Testis (tissue), 3 donors: ENCODE results near the gene USP43. TPM values are rescaled to one million over a fixed set of nuclear protein-coding genes. Genes with fewer than 3 reads are reported as not detected.

Experiments used
- DNase-seq: peaks from one replicate; pipeline ENCODE4 v3.0.0-alpha.2; 2019
- H3K27ac ChIP-seq, 2 donors: fragments of 200-600 bp; sonication (generic); one replicate each; pipeline ENCODE4 v1.5.1; 2019
- H3K27me3 ChIP-seq: fragments of 200-600 bp; sonication (generic); one replicate; pipeline ENCODE4 v1.5.1; 2019
- H3K36me3 ChIP-seq: fragments of 200-600 bp; sonication (generic); one replicate; pipeline ENCODE4 v1.5.1; 2017; ENCODE audit warnings: low read depth; ENCODE audit errors: missing control alignments
- H3K4me1 ChIP-seq: fragments of 200-600 bp; sonication (generic); one replicate; pipeline ENCODE4 v1.5.1; 2019
- H3K4me3 ChIP-seq, 2 donors: fragments of 200-600 bp; sonication (generic); one replicate each; pipeline ENCODE4 v1.5.1; 2017 to 2019
- H3K9me3 ChIP-seq: fragments of 200-600 bp; sonication (generic); one replicate; pipeline ENCODE4 v1.5.1; 2017
- CTCF ChIP-seq, 3 experiments: fragments of 450-650 bp in 2 of 3; fragments of 200-600 bp in 1 of 3; sonication (generic) in 1 of 3; IDR thresholded peaks; one replicate each; pipeline ENCODE4 v1.5.1; 2016 to 2019; ENCODE audit warnings: antibody characterized with exemption in 3 of 3, mild to moderate bottlenecking in 2 of 3, moderate library complexity in 1 of 3
- POLR2A ChIP-seq: fragments of 450-650 bp; IDR thresholded peaks from one replicate; pipeline ENCODE4 v1.6.1; 2017; ENCODE audit warnings: antibody characterized with exemption, mild to moderate bottlenecking, moderate library complexity
- whole genome bisulfite sequencing, 2 donors: methylation state at CpG; one replicate each; pipeline ENCODE4 v1.1.5; 2018; 5-methylcytosine and 5-hydroxymethylcytosine counted together
- intact Hi-C: fragments of 100-400 bp; cut with DNase I; formaldehyde crosslinking; loops from one replicate; pipeline ENCODE4 v1.15.1; 2023; ENCODE audit warnings: low total_unique reads
- polyA plus RNA-seq: library from polyadenylated mRNA; stranded (reverse); fragments of 350-450 nt; fragmentation: Illumina TruSeq; extraction: RNeasy Lipid Tissue Mini Kit (QIAGEN cat#74804); gene quantifications from one replicate; pipeline ENCODE4 v1.2.3, GENCODE V29; 2014; ENCODE audit warnings: low read depth, low replicate concordance; ENCODE audit not compliant: insufficient read depth
- total RNA-seq, 2 donors: library from RNA; depleted of rRNA; stranded (reverse); fragments of >200 nt; gene quantifications; one replicate each; pipeline ENCODE4 v1.2.3, GENCODE V29; 2016

Gene USP43
- total and polyA plus RNA-seq, 3 donors from 2014 or later = 4.6 to 7.2 (median 6.4) TPM

- 87 to 90% methylated on average over 6 of the region's 6 CpGs for WGBS, 2 donors
- H3K27me3 ChIP-seq = no peaks in the 10 kb centered on the region
- DNase-seq = no peak
- no peak overlapping the region for H3K4me3 ChIP-seq
- intact Hi-C loops = no loop called here
- no peaks in the 10 kb centered on the region for H3K36me3 ChIP-seq
- H3K4me1 ChIP-seq = no peaks in the 10 kb centered on the region
- H3K27ac ChIP-seq = no peak overlapping the region
- no peaks in the 10 kb centered on the region for H3K9me3 ChIP-seq
- no peak for TF ChIP-seq CTCF (IDR thresholded peaks at IDR 0.05)
- TF ChIP-seq POLR2A = no peak
Measured at GRCh38 chr17:9714801-9715200, 69.5 kb downstream of the USP43 start.

- H3K27ac ChIP-seq = no peak overlapping the region
- no peaks in the 10 kb centered on the region for H3K27me3 ChIP-seq
- intact Hi-C loops = no loop called here
- no peaks in the 10 kb centered on the region for H3K9me3 ChIP-seq
- no peak overlapping the region for H3K4me3 ChIP-seq
- DNase-seq = no peak
- 95 to 100% methylated on average over 1 of the region's 1 CpG for WGBS, 2 donors
- no peaks in the 10 kb centered on the region for H3K36me3 ChIP-seq
- no peaks in the 10 kb centered on the region for H3K4me1 ChIP-seq
- no peak for TF ChIP-seq POLR2A
- TF ChIP-seq CTCF (IDR thresholded peaks at IDR 0.05) = no peak
Measured at GRCh38 chr17:9715503-9716016, 70.2 kb downstream of the USP43 start.

- no peaks in the 10 kb centered on the region for H3K9me3 ChIP-seq
- peak; percentile 19 for DNase-seq
- H3K36me3 ChIP-seq = no peaks in the 10 kb centered on the region
- intact Hi-C loops = no loop called here
- no peak overlapping the region for H3K4me3 ChIP-seq
- no peak overlapping the region for H3K27ac ChIP-seq
- TF ChIP-seq CTCF (IDR thresholded peaks at IDR 0.05) (no peak), POLR2A (no peak)
- H3K4me1 ChIP-seq = no peaks in the 10 kb centered on the region
- WGBS, 2 donors = 47 to 68% methylated on average over 9 of the region's 9 CpGs
- no peaks in the 10 kb centered on the region for H3K27me3 ChIP-seq
Measured at GRCh38 chr17:9725575-9725974, 80.3 kb downstream of the USP43 start.

- H3K9me3 ChIP-seq = no peaks in the 10 kb centered on the region
- 45 to 58% methylated on average over 6 of the region's 6 CpGs for WGBS, 2 donors
- H3K27ac ChIP-seq = no peak overlapping the region
- no peak for DNase-seq
- H3K36me3 ChIP-seq = no peaks in the 10 kb centered on the region
- no peaks in the 10 kb centered on the region for H3K4me1 ChIP-seq
- TF ChIP-seq POLR2A (no peak), CTCF (IDR thresholded peaks at IDR 0.05) (no peak)
- no peak overlapping the region for H3K4me3 ChIP-seq
- intact Hi-C loops = no loop called here
- H3K27me3 ChIP-seq = no peaks in the 10 kb centered on the region
Measured at GRCh38 chr17:9726291-9726690, 81.0 kb downstream of the USP43 start.

- intact Hi-C loops = no loop called here
- WGBS, 2 donors = 91 to 99% methylated on average over 9 to 18 of the region's 18 CpGs
- TF ChIP-seq POLR2A (no peak), CTCF (IDR thresholded peaks at IDR 0.05) (no peak)
- Histone ChIP-seq H3K4me1 (no peaks in the 10 kb centered on the region), H3K4me3 (no peak overlapping the region), H3K27me3 (no peaks in the 10 kb centered on the region), H3K27ac (no peak overlapping the region), H3K9me3 (no peaks in the 10 kb centered on the region), H3K36me3 (no peaks in the 10 kb centered on the region)
- no peak for DNase-seq
Measured at GRCh38 chr17:9728005-9728404, 82.7 kb downstream of the USP43 start.
